GM12865 (cell line): Measurements from ENCODE around the gene PDE4DIP.
"Not testable (repeated sequence)": the region's sequence is repeated elsewhere in the genome, so short reads cannot be mapped to it uniquely, and the experiment has no call there.

ENCODE experiments used
- DNase-seq: peaks from one replicate; pipeline ENCODE4 v3.0.0; 2010; ENCODE audit warnings: low read depth
- H3K4me3 ChIP-seq: 2 replicates; pipeline ENCODE4 v1.5.1; 2011; ENCODE audit warnings: mild to moderate bottlenecking, low read depth, low read length, control low read depth

PDE4DIP gene

DNA sequence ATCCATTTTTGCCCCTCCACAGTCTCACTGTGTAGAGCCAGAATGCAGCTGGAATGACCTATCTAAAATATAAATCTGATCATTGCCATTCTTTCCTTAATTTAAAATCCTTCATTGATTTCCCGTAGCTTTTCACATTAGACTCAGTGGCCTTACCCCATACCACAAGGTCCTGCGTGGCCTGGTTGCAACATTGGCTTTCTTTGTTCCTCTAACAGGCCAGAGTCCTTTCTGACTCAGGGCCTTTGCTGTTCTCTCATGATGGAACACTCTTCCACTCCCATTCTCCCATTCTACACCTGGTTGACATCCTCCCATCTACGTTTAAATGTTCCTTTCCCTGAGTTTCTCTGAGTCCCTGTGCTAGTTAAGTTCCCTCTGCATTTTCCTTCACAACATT lies 18.4 kb downstream of the PDE4DIP start:
- not testable (repeated sequence) for H3K4me3 ChIP-seq, DNase-seq

DNA sequence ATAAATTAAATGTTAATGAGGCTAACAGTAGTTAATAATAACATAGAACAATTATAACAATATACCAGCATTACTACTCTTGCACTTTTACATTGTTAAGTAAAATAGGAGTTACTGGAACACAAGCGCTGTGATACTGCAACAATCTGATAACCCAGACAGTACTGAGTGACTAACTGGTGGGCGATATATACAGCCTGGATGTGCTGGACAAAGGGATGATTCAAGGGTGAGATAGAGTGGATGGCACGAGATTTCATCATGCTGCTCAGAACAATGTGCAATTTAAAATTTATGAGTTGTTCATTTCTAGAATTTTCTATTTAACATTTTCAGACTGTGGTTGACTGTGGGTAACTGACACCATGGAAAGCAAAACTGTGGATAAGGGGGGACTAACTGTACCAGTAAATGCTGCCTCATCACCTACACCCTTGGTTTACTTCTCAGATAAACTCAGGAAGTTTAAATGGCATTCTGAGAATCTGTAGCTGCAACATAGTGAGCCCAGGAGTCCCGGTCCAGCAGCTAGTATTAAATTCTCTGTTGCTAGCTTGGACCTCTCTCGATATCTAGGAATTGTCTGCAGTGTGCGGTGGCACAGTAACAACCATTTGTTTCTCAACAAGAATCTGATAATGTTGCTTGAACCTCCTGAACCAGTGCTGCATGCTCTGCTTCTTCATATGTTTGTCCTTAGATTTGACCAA lies 24.9 kb downstream of the PDE4DIP start:
- DNase-seq, H3K4me3 ChIP-seq: not testable (repeated sequence)

DNA sequence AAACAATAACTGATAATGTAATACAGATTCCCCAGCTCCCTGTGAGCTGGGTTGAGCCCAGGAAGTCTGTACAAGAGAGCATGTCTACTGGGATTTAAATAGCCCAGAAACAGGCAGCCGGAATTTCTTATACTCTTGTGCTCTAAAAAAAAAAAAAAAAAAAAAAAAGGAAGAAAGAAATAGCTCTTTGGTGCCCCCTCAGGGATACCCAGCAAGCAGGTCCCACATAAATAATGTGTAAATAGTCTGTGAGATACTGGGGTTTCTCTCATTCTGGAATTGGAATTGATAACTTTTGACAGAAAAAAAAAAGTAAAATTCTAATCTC lies 25.4 kb downstream of the PDE4DIP start:
- not testable (repeated sequence) for DNase-seq

DNA sequence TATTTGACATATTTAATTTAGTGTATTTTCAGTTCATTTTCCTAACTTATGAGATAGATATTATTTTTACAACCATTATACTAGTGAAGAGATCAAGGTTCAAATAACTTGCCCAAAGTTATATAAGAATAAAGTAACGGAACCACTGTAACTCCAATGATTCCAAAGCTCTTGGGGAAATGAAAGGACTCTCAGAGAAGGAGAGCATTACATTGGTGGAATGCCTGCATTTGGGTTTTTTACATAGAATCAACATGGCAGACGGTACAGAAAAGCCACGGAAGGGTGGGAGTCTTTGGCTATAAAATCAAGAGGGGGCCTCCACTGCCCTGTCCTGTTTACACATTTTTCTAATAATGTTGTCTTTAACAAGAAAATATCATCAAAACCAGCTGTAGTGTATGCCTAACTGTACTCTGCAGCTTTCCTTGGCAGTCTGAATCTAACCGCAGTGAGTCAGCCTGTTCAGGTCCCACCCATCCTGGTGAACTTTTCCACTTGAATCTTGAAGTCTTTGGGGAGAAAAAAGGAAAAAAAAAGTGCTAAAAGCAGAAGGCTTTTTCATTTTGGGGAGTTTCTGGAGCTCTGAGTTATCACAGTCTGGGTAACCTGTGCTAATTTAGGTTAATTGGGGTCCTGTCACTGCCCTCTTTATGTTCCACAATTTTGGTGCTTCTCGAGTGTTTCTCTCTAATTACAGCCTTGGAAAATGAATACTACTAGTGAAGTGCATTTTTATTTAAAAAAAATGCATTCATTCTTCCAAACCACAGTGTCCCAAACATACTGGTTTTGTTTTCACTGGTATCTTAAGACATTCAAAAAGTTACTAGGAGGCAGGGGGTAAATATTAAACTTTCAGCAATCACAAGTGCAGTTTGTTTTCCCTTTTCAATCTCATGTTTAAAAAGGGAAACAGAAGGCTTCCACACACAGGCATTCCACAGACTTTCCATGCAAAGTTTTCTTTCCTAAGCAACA lies 30.5 kb downstream of the PDE4DIP start:
- not testable (repeated sequence) for DNase-seq, H3K4me3 ChIP-seq

More for the DNA sequence above, 25.4 kb downstream of the PDE4DIP start:
- H3K4me3 ChIP-seq: not testable (repeated sequence)

DNA sequence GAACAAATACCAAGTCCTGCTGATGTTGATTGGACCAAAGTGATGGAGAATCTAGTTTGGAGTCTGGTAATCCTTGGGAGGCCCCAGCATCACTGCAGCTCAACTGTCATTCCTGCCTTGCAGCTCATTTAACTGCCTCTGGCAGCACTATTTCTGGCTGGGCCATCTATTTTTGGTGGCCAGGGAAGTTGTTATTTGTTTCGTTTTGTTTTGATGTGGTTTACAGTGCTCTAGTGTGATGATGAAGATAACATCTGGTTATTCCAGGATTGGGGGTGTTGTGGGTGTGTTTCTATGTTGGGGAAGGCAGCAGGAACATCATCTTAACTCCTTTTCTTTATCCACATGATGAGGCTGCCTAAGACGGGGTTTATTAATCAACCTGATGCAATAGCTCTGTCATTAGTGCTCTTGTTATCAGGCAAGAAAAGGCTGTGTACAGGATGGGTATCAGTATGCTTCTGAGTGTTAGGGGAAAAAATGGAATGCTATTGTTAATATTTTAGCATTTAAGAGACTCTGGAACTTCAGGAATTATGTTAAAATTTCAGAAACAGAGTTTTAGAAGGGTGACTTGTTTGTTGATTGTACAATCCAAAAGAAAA lies 35.7 kb downstream of the PDE4DIP start:
- not testable (repeated sequence) for H3K4me3 ChIP-seq, DNase-seq

DNA sequence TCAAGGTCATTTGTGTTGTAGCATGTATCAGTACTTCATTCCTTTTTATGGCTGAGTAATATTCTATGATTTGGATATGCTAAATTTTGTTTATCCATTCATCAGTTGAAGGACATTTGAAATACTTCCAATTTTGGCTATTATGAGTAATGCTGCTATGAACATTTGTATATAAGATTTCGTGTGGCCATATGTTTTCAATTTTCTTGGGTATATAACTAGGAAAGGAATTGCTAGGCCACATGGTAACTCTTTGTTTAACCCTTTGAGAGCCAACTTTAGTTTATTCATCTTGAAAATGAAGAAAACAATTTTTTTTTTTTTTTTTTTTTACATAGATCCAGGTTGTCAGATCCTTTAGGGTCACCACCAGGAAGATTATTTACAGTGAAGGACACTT lies 37.0 kb downstream of the PDE4DIP start:
- DNase-seq, H3K4me3 ChIP-seq: not testable (repeated sequence)

DNA sequence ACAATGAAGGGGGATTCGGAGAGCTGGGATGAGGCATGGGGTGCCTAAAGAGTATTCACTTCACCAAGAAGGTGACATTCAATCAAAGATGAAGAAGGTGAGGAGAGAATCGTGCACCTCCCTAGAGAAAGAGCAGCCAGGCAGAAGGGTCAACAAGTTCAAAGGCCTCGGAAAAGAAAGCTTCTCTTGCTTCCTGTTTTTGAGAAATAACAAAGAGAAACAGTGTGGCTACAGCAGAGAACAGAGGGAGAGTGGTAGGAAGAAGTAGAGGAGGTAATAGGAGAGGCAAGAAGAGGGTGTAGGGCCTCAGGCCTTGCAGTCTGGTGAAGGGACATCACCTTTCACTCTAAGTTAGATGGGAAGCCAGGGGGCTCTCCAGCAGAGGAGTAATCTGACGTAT lies 41.0 kb downstream of the PDE4DIP start:
- not testable (repeated sequence) for H3K4me3 ChIP-seq, DNase-seq

DNA sequence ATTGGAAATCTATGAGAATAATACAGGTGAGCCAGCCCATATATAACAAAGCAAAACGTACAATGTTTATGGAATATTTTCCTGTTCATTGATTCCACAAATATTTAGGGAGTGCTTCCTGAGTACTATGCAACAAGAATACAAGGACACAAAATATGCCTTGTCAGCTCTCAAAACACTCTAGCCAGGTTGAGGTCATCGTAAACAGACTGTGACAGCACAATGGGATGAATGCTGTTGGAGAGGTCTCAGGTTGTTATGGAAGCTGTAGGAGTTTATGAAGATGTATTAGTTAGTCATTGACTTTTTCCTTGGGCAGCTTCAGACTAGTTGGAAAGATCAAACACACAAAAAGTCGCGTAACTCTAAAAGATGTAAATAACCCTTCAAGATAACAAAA lies 42.1 kb downstream of the PDE4DIP start:
- H3K4me3 ChIP-seq, DNase-seq: not testable (repeated sequence)

DNA sequence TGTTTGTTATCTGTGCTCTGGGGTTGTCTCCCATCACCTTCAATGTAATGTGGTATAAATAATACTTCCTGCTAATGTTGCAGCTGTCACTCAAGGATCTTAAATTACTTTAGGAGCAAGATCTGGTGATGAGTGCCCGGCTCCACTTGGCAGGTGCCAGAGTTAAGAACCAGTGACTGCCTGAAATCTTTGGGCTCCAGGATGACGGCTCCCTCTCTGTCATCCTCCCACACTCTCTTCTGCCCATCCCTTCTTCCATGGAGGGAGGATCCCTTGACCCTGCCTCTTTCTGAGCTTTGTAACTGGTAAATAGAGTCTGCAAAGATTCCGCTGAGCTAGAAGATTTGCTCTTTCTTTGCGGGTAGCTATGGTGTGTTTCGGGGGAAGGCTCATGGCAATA lies 44.4 kb downstream of the PDE4DIP start:
- H3K4me3 ChIP-seq, DNase-seq: not testable (repeated sequence)

DNA sequence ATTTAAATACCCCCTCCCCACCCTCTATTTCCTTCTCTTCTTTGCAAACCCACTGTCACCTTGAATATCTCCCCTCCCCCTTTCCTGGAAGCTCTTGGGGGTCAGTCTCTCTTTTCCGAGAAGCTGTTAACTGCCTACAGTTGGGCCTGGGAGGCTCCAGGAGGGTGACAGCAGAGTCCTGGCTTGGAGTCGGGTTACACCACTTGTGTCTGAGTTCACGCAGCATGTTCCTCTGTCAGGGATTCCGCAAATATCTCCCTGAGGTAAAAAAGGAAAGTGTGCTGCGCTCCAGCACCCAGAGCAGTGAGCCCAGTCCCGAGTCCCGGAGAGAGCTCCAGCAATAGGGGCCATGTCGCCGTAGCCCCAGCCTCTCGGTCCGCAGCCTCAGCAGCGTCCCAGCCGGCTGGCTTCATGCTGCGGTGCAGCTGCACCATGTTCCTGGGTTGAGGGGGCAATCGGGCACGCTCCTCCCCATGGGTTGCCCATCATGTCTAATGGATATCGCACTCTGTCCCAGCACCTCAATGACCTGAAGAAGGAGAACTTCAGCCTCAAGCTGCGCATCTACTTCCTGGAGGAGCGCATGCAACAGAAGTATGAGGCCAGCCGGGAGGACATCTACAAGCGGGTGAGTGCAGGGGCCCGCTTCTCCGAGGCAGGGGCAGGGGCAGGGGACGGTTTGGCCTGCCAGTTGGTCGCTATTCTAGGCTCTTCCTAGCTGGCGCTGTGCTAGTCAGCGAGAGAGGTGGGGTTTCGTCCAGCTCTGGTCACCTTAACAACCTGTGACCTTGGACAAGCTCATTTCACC lies 45.2 kb downstream of the PDE4DIP start:
- not testable (repeated sequence) for H3K4me3 ChIP-seq, DNase-seq

DNA sequence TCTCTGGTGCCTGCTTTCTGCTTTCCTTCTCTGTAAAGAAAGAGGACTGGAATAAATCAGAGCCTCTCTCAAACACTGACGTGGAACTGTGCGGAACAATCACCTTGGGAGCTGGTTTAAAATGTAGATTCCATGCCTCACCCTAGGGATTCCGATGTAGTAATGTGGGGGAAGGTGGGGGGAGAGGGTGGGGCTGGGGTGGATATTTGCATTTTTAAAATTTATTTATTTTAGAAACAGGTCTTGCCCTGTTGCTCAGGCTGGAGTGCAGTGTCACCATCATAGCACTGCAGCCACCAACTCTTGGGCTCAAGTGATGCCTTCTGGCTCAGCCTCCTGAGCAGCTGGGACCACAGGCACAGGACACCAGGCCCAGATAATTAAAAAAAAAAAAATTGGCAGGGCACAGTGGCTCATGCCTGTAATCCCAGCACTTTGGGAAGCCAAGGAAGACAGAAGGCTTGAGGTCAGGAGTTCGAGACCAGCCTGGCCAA lies 45.9 kb downstream of the PDE4DIP start:
- DNase-seq, H3K4me3 ChIP-seq: not testable (repeated sequence)

DNA sequence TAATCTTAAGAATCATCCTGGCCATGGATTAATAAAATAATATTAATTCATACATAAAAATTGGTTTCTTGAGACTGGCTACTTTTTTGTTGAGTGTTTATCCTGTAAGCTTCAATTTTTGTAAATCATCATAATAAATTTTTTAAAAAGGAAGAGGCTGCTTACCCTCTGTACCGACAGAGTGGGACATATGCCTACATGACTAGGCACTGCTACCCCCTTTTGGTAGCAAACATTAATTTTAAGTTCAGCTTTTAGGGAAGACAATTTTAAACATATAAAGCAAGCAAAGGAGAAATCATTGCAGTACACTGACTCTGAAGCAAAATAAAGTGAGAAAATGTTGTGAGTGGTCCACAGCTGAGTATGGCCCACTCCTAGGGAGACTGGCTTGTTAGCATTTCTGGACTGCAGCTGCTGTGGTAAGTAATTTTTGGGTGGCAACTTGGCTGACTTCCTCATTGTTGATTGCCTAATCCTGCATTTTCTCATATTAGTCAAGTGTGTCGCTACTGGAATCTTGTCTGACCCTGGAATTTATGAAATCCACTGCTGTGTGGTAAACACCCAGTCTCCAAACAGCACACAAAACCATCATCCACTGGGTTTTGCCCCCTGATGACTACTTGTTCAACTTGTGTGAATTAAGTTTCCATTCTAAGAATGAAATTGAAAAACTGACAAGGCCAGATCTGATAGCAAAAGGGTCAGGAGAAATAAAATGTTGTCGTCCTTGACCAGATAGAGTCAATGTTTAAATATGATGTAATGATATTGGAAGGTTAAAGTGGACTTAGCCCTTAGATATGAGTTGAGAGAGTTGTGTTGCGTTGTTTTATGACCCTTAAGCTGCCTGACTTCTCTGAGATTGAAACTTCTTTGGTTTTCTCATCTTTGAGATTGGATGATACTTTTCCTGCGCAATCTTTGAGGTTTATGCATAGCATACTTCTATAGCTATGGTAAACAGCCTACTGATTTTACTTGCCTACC lies 50.4 kb downstream of the PDE4DIP start:
- H3K4me3 ChIP-seq, DNase-seq: not testable (repeated sequence)

DNA sequence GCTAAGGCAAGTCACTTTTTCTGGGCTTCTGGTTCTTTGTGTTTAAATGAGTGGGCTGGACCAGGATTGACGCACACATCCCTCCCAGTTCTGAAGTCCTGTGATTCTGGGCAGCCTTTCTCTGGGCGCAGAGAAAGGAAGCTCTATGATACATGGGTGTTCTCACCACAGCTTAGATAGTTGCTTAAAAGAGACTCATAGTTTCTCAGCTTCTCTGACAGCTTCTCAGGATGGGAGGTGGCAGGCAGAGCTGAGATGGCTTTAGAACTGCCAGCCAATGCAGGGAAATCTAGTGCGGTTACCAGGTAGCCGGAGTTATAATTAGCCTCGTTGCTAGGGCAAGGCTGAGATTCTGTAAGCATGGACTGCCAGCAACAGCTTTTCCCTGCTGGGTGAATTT lies 55.8 kb downstream of the PDE4DIP start:
- DNase-seq, H3K4me3 ChIP-seq: not testable (repeated sequence)

DNA sequence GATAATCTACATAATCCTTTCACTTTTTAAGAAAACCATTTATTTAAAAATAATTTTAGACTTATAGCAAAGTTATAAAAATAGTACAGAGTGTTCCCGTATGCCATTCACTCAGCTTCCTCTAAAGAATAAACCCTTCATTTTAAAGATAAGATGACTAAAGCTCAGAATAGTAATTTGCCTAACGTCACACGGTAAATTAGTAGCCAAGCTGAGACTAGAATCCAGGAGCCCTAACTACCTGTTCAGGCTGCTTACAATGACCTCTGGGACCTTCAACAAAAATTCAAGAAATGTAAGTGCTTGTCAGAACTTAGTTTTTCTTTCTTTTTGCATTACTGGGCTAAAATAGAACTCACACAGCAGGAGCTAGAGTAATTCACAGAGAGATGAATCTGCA lies 56.5 kb downstream of the PDE4DIP start:
- H3K4me3 ChIP-seq, DNase-seq: not testable (repeated sequence)

DNA sequence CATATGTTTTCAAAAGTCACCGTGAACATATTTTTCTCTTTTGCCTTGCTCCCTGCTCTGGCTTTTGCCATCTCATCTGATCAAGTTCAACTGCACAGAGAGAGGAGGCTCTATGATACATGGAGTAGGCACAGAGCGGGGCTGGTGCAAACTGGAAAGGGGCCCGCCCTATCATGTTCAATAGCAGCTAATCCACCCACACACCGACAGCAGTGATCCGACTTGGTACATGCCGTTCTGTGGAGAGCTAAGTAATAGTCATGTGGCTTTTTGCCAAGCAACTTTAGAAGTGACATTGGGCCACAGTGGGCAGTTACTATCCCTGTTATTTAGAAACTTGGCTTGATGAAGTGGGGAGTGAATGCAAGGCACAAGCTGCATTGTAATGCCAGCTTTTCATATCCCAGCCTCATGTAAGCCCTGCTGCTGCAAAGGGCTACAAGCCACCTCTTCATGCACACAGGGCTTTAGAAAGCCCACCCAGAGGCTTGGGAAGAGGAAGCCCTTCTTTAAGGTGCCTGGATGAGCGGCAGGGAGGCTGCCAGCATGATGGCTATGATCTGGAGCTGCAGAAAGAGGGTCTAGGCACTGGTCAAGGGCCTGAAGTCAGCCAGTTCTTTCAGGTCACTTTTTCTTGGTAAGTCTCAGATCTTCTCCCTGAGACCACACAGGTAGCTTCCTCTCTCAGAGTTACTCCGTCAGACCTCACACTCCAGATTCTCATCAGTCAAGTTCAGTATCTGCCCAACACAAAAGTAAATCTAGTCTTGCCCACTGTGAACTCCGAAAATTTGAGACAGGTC lies 57.1 kb downstream of the PDE4DIP start:
- DNase-seq, H3K4me3 ChIP-seq: not testable (repeated sequence)

DNA sequence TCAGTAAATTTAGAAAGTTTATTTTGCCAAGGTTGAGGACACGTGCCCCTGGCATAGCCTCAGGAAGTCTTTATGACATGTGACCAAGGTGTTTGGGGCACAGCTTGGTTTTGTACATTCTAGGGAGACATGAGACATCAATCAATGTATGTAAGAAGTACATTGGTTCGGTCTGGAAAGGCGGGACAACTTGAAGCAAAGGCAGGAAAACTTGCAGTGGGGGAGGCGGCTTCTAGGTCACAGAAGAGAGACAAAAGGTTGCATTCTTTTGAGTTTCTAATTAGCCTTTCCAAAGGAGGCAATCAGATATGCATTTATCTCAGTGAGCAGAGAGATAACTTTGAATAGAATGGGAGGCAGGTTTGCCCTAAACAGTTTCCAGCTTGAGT lies 57.7 kb downstream of the PDE4DIP start:
- not testable (repeated sequence) for H3K4me3 ChIP-seq, DNase-seq

DNA sequence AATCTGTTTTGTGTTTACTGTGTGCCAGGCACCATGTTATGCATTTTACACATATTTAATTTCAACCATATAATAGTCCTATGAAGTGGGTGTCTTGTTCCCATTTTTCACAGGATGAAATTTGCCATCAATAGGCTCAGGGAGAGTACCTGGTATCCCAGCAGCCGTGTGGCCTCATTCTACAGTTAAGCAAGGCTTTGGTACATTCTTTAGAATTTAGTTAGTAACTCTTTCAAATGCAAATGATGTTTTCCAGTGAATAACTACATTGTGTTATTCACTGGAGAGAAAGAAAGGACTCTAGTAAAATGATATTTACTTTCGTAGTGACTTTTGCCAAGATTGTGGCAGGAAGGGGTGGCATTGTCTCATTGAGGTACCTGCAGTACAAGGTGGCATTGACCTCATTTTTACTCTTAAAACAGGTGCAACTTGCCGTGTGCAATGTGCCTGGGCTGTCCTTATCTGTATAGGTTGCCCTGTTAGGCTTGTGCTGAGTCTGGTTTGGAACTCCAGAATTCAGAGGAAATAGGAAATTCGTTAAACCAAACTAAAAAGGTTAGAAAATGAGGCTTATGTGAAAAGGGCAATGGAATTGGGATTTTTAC lies 65.1 kb downstream of the PDE4DIP start:
- not testable (repeated sequence) for DNase-seq, H3K4me3 ChIP-seq
